Measurements from ENCODE around the gene TRMT1L.

DNA sequence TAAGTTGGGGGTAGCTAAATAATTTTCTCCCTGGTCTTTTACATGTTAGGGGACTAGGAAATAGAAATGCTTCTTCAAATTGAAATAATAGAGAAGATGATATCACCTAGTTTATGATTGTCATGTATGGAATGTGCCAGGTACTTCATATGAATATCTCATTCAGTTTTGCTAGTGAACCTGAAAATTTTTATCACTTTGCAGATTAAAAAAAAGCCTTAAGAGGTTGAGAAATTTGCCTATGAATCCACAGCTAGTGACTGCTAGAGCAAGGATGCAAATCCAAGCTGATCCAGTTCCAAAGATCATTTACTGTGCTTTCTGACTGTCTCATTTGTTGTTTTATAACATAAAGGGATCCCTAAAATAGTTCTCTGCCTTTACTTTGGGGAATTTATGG lies 86.7 kb downstream of the TRMT1L start:
- no peak for TF ChIP-seq POLR2A (IDR thresholded peaks at IDR 0.05)
- TF ChIP-seq, protein P1, sequence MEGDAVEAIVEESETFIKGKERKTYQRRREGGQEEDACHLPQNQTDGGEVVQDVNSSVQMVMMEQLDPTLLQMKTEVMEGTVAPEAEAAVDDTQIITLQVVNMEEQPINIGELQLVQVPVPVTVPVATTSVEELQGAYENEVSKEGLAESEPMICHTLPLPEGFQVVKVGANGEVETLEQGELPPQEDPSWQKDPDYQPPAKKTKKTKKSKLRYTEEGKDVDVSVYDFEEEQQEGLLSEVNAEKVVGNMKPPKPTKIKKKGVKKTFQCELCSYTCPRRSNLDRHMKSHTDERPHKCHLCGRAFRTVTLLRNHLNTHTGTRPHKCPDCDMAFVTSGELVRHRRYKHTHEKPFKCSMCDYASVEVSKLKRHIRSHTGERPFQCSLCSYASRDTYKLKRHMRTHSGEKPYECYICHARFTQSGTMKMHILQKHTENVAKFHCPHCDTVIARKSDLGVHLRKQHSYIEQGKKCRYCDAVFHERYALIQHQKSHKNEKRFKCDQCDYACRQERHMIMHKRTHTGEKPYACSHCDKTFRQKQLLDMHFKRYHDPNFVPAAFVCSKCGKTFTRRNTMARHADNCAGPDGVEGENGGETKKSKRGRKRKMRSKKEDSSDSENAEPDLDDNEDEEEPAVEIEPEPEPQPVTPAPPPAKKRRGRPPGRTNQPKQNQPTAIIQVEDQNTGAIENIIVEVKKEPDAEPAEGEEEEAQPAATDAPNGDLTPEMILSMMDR (IDR thresholded peaks at IDR 0.05): no peak
